ENCODE data around the gene HAPLN3.
A peak's percentile ranks its signal among the peaks of the same experiment; 100 is the strongest.

HAPLN3 gene

DNA sequence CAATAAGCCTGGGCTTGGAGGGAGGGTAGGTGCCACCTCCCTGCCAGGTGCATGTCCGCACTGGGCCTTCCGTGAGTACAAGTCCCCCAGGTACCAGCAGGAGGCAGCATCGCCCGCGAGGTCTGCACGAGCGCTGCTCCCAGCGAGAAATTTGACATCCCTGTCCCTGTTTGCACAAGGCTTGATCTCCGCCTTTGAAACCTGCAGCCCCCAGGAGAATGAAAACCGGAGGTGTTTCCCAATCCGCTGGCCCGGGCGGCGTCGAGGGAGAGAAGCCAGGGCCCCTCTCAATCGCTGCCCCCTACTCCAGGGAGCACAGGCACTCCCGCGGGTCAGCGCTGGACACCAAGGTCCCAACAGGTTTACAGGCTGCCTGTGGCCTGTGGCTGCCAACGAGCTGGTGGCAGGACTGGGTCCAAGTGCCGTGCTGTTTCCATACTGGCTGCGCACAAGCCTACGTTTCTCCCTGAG is 961 bp downstream of the HAPLN3 start (continued):
- TF ChIP-seq, protein P1, sequence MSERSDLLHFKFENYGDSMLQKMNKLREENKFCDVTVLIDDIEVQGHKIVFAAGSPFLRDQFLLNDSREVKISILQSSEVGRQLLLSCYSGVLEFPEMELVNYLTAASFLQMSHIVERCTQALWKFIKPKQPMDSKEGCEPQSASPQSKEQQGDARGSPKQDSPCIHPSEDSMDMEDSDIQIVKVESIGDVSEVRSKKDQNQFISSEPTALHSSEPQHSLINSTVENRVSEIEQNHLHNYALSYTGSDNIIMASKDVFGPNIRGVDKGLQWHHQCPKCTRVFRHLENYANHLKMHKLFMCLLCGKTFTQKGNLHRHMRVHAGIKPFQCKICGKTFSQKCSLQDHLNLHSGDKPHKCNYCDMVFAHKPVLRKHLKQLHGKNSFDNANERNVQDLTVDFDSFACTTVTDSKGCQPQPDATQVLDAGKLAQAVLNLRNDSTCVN (tag by site-specific recombination; optimal IDR thresholded peaks at IDR 0.05), result no peak
- TF ChIP-seq ZNF366 (tag by site-specific recombination; conservative IDR thresholded peaks at IDR 0.05), result no peak
- TF ChIP-seq ZNF768 (tag by site-specific recombination; IDR thresholded peaks at IDR 0.05), result no peak
- TF ChIP-seq ZNF600 (tag by site-specific recombination; IDR thresholded peaks at IDR 0.05), result peak; percentile 30; the same call in 1 of the 2 replicates
- TF ChIP-seq, protein P2, sequence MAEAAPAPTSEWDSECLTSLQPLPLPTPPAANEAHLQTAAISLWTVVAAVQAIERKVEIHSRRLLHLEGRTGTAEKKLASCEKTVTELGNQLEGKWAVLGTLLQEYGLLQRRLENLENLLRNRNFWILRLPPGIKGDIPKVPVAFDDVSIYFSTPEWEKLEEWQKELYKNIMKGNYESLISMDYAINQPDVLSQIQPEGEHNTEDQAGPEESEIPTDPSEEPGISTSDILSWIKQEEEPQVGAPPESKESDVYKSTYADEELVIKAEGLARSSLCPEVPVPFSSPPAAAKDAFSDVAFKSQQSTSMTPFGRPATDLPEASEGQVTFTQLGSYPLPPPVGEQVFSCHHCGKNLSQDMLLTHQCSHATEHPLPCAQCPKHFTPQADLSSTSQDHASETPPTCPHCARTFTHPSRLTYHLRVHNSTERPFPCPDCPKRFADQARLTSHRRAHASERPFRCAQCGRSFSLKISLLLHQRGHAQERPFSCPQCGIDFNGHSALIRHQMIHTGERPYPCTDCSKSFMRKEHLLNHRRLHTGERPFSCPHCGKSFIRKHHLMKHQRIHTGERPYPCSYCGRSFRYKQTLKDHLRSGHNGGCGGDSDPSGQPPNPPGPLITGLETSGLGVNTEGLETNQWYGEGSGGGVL (tag by site-specific recombination; IDR thresholded peaks at IDR 0.05), result no peak
- no peak for TF ChIP-seq ZIC2 (tag by site-specific recombination; IDR thresholded peaks at IDR 0.05)
- peak; percentile 79 for TF ChIP-seq ZNF335 (tag by site-specific recombination; conservative IDR thresholded peaks at IDR 0.05)
- TF ChIP-seq ZNF202 (tag by site-specific recombination; IDR thresholded peaks at IDR 0.05; ENCODE audit: borderline replicate concordance), result no peak
- TF ChIP-seq ZBTB17 (tag by site-specific recombination; IDR thresholded peaks at IDR 0.05), result peak; percentile 67
- no peak for TF ChIP-seq TRIM28 (IDR thresholded peaks at IDR 0.05; ENCODE audit: borderline replicate concordance, low read length)
- peak; percentile 66 for TF ChIP-seq ZNF654 (tag by site-specific recombination; IDR thresholded peaks at IDR 0.05; ENCODE audit: low read depth)
- TF ChIP-seq GLIS2 (tag by site-specific recombination; IDR thresholded peaks at IDR 0.05), result peak; percentile 49
- TF ChIP-seq, protein P3, sequence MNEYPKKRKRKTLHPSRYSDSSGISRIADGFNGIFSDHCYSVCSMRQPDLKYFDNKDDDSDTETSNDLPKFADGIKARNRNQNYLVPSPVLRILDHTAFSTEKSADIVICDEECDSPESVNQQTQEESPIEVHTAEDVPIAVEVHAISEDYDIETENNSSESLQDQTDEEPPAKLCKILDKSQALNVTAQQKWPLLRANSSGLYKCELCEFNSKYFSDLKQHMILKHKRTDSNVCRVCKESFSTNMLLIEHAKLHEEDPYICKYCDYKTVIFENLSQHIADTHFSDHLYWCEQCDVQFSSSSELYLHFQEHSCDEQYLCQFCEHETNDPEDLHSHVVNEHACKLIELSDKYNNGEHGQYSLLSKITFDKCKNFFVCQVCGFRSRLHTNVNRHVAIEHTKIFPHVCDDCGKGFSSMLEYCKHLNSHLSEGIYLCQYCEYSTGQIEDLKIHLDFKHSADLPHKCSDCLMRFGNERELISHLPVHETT (tag by site-specific recombination; IDR thresholded peaks at IDR 0.05), result peak; percentile 29; the same call in 1 of the 2 replicates
- peak; percentile 86 for TF ChIP-seq ZNF2 (tag by site-specific recombination; IDR thresholded peaks at IDR 0.05)
- TF ChIP-seq MYNN (tag by site-specific recombination; IDR thresholded peaks at IDR 0.05; ENCODE audit: borderline replicate concordance), result no peak
- TF ChIP-seq ZNF558 (tag by site-specific recombination; IDR thresholded peaks at IDR 0.05), result no peak
- TF ChIP-seq, protein P4, sequence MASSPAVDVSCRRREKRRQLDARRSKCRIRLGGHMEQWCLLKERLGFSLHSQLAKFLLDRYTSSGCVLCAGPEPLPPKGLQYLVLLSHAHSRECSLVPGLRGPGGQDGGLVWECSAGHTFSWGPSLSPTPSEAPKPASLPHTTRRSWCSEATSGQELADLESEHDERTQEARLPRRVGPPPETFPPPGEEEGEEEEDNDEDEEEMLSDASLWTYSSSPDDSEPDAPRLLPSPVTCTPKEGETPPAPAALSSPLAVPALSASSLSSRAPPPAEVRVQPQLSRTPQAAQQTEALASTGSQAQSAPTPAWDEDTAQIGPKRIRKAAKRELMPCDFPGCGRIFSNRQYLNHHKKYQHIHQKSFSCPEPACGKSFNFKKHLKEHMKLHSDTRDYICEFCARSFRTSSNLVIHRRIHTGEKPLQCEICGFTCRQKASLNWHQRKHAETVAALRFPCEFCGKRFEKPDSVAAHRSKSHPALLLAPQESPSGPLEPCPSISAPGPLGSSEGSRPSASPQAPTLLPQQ (tag by site-specific recombination; IDR thresholded peaks at IDR 0.05), result 0 out of 2 replicates have a peak, but pooled peaks have one; percentile 12
- peak; percentile 91; the same call in 1 of the 2 replicates for TF ChIP-seq SCRT1 (tag by site-specific recombination; IDR thresholded peaks at IDR 0.05; ENCODE audit: borderline replicate concordance)
- no peak for TF ChIP-seq ZNF76 (tag by site-specific recombination; IDR thresholded peaks at IDR 0.05; ENCODE audit: borderline replicate concordance, low read depth)
- TF ChIP-seq MEIS1 (CRISPR knock-in tag; IDR thresholded peaks at IDR 0.05; ENCODE audit: borderline replicate concordance), result no peak
- TF ChIP-seq, protein P5, sequence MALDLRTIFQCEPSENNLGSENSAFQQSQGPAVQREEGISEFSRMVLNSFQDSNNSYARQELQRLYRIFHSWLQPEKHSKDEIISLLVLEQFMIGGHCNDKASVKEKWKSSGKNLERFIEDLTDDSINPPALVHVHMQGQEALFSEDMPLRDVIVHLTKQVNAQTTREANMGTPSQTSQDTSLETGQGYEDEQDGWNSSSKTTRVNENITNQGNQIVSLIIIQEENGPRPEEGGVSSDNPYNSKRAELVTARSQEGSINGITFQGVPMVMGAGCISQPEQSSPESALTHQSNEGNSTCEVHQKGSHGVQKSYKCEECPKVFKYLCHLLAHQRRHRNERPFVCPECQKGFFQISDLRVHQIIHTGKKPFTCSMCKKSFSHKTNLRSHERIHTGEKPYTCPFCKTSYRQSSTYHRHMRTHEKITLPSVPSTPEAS (tag by site-specific recombination; IDR thresholded peaks at IDR 0.05), result no peak
- TF ChIP-seq, protein P6, sequence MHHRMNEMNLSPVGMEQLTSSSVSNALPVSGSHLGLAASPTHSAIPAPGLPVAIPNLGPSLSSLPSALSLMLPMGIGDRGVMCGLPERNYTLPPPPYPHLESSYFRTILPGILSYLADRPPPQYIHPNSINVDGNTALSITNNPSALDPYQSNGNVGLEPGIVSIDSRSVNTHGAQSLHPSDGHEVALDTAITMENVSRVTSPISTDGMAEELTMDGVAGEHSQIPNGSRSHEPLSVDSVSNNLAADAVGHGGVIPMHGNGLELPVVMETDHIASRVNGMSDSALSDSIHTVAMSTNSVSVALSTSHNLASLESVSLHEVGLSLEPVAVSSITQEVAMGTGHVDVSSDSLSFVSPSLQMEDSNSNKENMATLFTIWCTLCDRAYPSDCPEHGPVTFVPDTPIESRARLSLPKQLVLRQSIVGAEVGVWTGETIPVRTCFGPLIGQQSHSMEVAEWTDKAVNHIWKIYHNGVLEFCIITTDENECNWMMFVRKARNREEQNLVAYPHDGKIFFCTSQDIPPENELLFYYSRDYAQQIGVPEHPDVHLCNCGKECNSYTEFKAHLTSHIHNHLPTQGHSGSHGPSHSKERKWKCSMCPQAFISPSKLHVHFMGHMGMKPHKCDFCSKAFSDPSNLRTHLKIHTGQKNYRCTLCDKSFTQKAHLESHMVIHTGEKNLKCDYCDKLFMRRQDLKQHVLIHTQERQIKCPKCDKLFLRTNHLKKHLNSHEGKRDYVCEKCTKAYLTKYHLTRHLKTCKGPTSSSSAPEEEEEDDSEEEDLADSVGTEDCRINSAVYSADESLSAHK (tag by site-specific recombination; IDR thresholded peaks at IDR 0.05), result no peak
- TF ChIP-seq ZNF777 (tag by site-specific recombination; IDR thresholded peaks at IDR 0.05; ENCODE audit: borderline replicate concordance), result no peak
- TF ChIP-seq, protein P7, sequence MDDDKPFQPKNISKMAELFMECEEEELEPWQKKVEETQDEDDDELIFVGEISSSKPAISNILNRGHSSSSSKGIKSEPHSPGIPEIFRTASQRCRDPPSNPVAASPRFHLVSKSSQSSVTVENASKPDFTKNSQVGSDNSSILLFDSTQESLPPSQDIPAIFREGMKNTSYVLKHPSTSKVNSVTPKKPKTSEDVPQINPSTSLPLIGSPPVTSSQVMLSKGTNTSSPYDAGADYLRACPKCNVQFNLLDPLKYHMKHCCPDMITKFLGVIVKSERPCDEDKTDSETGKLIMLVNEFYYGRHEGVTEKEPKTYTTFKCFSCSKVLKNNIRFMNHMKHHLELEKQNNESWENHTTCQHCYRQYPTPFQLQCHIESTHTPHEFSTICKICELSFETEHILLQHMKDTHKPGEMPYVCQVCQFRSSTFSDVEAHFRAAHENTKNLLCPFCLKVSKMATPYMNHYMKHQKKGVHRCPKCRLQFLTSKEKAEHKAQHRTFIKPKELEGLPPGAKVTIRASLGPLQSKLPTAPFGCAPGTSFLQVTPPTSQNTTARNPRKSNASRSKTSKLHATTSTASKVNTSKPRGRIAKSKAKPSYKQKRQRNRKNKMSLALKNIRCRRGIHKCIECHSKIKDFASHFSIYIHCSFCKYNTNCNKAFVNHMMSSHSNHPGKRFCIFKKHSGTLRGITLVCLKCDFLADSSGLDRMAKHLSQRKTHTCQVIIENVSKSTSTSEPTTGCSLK (tag by site-specific recombination; IDR thresholded peaks at IDR 0.05), result no peak
- TF ChIP-seq, protein P8, sequence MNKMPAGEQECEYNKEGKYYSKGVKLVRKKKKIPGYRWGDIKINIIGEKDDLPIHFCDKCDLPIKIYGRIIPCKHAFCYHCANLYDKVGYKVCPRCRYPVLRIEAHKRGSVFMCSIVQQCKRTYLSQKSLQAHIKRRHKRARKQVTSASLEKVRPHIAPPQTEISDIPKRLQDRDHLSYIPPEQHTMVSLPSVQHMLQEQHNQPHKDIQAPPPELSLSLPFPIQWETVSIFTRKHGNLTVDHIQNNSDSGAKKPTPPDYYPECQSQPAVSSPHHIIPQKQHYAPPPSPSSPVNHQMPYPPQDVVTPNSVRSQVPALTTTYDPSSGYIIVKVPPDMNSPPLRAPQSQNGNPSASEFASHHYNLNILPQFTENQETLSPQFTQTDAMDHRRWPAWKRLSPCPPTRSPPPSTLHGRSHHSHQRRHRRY (tag by site-specific recombination; IDR thresholded peaks at IDR 0.05), result no peak
- TF ChIP-seq ZNF747 (tag by site-specific recombination; IDR thresholded peaks at IDR 0.05), result no peak
